GM12878 (cell line): ENCODE measurements around the gene CA10. TPM values are rescaled to one million over a fixed set of nuclear protein-coding genes. Genes with fewer than 3 reads are reported as not detected.

Experiments
- ATAC-seq: fragments of 200-7000 bp; cut with Tn5 transposase; 3 replicates; pipeline ENCODE4 v1.9.1; 2020; ENCODE audit warnings: mild to moderate bottlenecking, moderate library complexity
- BruUV-seq: library from RNA; stranded (reverse); fragments of 400-500 nt; replicated peaks from 2 replicates; lab custom pipeline; 2021; lab: Mats Ljungman, UMichigan
- CTCF ChIA-PET: fragments of 300-600 bp; sonication (Branson Sonifier 250); formaldehyde crosslinking; extraction: SDS; loops from one replicate; lab custom pipeline; 2021; ENCODE audit warnings: inconsistent platforms; lab: Yijun Ruan, JAX
- POLR2A ChIA-PET: fragments of 350-600 bp; formaldehyde crosslinking; extraction: SDS; loops from one replicate; lab custom pipeline; 2021; ENCODE audit warnings: inconsistent platforms; lab: Charles Lee
- RAD21 ChIA-PET: fragments of 300-600 bp; sonication (Branson Sonifier 250); formaldehyde crosslinking; loops from one replicate; lab custom pipeline; 2023; ENCODE audit warnings: antibody characterized with exemption; ENCODE audit not compliant: unreplicated experiment; lab: Charles Lee
- SMC1A ChIA-PET: fragments of 300-600 bp; sonication (Branson Sonifier 250); formaldehyde crosslinking; loops from one replicate; lab custom pipeline; 2023; ENCODE audit not compliant: unreplicated experiment, uncharacterized antibody; lab: Charles Lee
- DNase-seq: peaks from one replicate; pipeline ENCODE4 v3.0.0-alpha.2; 2011; ENCODE audit warnings: low read depth, low spot score
- FAIRE-seq: peaks from 3 replicates; lab custom pipeline; 2011; peaks lifted over from hg19 to GRCh38; lab: Jason Lieb, UNC
- H2AFZ ChIP-seq: 2 replicates; pipeline ENCODE4 v1.6.0; 2011; ENCODE audit warnings: low read depth, low read length, control low read depth; ENCODE audit not compliant: control insufficient read depth
- H3K27ac ChIP-seq: 2 replicates; pipeline ENCODE4 v1.5.1; 2011; ENCODE audit warnings: control low read depth; ENCODE audit not compliant: control insufficient read depth, insufficient read depth
- H3K27me3 ChIP-seq, 2 experiments: replicated peaks in 1 of 2; 2 replicates each; pipeline versions ENCODE4 v1.6.0 to v1.6.1; 2011; ENCODE audit warnings: low read length in 1 of 2; ENCODE audit not compliant: control insufficient read depth in 2 of 2, insufficient read depth in 2 of 2
- H3K36me3 ChIP-seq, 2 experiments: 2 replicates each; pipeline ENCODE4 v1.5.1; 2011; ENCODE audit warnings: low read length in 1 of 2; ENCODE audit not compliant: control insufficient read depth in 2 of 2, insufficient read depth in 2 of 2
- H3K4me1 ChIP-seq: 2 replicates; pipeline ENCODE4 v1.6.1; 2011; ENCODE audit warnings: mild to moderate bottlenecking, low read length, moderate library complexity, mixed read lengths; ENCODE audit not compliant: control insufficient read depth, insufficient read depth
- H3K4me2 ChIP-seq: 2 replicates; pipeline ENCODE4 v1.6.0; 2011; ENCODE audit warnings: control low read depth; ENCODE audit not compliant: control insufficient read depth, insufficient read depth
- H3K4me3 ChIP-seq: fragments of 200-600 bp; sonication (generic); 2 replicates; pipeline ENCODE4 v1.5.1; 2016
- H3K79me2 ChIP-seq: 2 replicates; pipeline ENCODE4 v1.6.0; 2011; ENCODE audit warnings: low read length; ENCODE audit not compliant: control insufficient read depth, insufficient read depth
- H3K9ac ChIP-seq: 2 replicates; pipeline ENCODE4 v1.8.0; 2011; ENCODE audit warnings: low read length, control low read depth, mixed read lengths; ENCODE audit not compliant: control insufficient read depth, insufficient read depth
- H3K9me3 ChIP-seq: replicated peaks from 3 replicates; pipeline ENCODE4 v1.5.1; 2011; ENCODE audit warnings: mild to moderate bottlenecking, low read length; ENCODE audit not compliant: control insufficient read depth, insufficient read depth
- H4K20me1 ChIP-seq: 2 replicates; pipeline ENCODE4 v1.6.0; 2011; ENCODE audit not compliant: control insufficient read depth, insufficient read depth
- BCL11A ChIP-seq: IDR thresholded peaks from 2 replicates; pipeline ENCODE4 v1.6.1; 2011; ENCODE audit warnings: low read depth, low read length
- EZH2 ChIP-seq: IDR thresholded peaks from 2 replicates; pipeline ENCODE4 v1.6.1; 2012; ENCODE audit warnings: low read depth, mild to moderate bottlenecking, control low read depth, inconsistent platforms, low read length, borderline replicate concordance; ENCODE audit not compliant: control insufficient read depth
- NFYB ChIP-seq: IDR thresholded peaks from 2 replicates; pipeline ENCODE4 v1.6.1; 2011; ENCODE audit warnings: low read depth, mild to moderate bottlenecking, low read length, improper control_type of control experiment, moderate library complexity; ENCODE audit not compliant: insufficient read depth
- SMC3 ChIP-seq: IDR thresholded peaks from 2 replicates; pipeline ENCODE4 v1.6.1; 2011; ENCODE audit warnings: low read length, improper control_type of control experiment, borderline replicate concordance
- SREBF2 ChIP-seq: IDR thresholded peaks from 2 replicates; pipeline ENCODE4 v1.6.1; 2012; ENCODE audit warnings: mild to moderate bottlenecking, low read length
- TCF7 ChIP-seq: IDR thresholded peaks from 2 replicates; pipeline ENCODE4 v1.6.1; 2014; ENCODE audit warnings: antibody characterized with exemption, borderline replicate concordance
- ZBED1 ChIP-seq: IDR thresholded peaks from 2 replicates; pipeline ENCODE4 v1.6.1; 2016; ENCODE audit warnings: borderline replicate concordance
- WGBS: methylation state at CpG from one replicate; pipeline ENCODE4 v1.1.6; 2016; ENCODE audit warnings: low lambda C conversion rate; ENCODE audit not compliant: insufficient replicate concordance, insufficient coverage; ENCODE audit errors: missing lambda C conversion rate; 5-methylcytosine and 5-hydroxymethylcytosine counted together
- in situ Hi-C: fragments of 300-500 bp; cut with MboI; formaldehyde crosslinking; loops from 9 replicates; pipeline ENCODE4 v1.14.3; 2018; ENCODE audit warnings: mixed read lengths
- intact Hi-C: fragments of 100-400 bp; cut with micrococcal nuclease; formaldehyde crosslinking; loops from one replicate; pipeline ENCODE4 v1.14.2; 2022; ENCODE audit not compliant: unreplicated experiment
- polyA plus RNA-seq, 11 experiments: library from polyadenylated mRNA; depleted of rRNA in 4 of 11; unstranded in 6 of 11; stranded (reverse) in 5 of 11; fragments of >200 nt; fragmentation: Nextera tagmentation in 4 of 11; fragmentation: Illumina TruSeq in 1 of 11; extraction: Ambion mirVana in 4 of 11; extraction: Trizol in 1 of 11; gene quantifications; 1 replicate in 1 of 11; 2 replicates in 10 of 11; pipeline versions ENCODE4 v1.2.1 to v1.2.3, GENCODE V29; 2011 to 2016; ENCODE audit warnings: inconsistent platforms in 2 of 11, missing spikeins in 2 of 11, low read depth in 1 of 11
- total RNA-seq, 4 experiments: library from RNA; depleted of rRNA in 3 of 4; stranded (reverse); fragments of >200 nt in 3 of 4; fragmentation: Illumina TruSeq in 1 of 4; extraction: Trizol in 1 of 4; gene quantifications; 2 replicates each; pipeline versions ENCODE4 v1.2.1 to v1.2.3, GENCODE V29; 2013 to 2021
- TF ChIP-seq, protein P1 (sequence below): IDR thresholded peaks from 2 replicates; pipeline ENCODE4 v1.6.1; 2011; ENCODE audit warnings: low read depth, mild to moderate bottlenecking, low read length, moderate library complexity, borderline replicate concordance; ENCODE audit errors: extremely low read depth
- TF ChIP-seq, protein P2 (sequence below): fragments of 450-650 bp; formaldehyde crosslinking; IDR thresholded peaks from 2 replicates; pipeline ENCODE4 v1.4.0; 2020; ENCODE audit warnings: mild to moderate bottlenecking, moderate library complexity

CA10 gene
- total and polyA plus RNA-seq, 10 of the 15 experiments (the other 5 are each of a cell fraction or from before 2014, with no cell fraction given) = not detected

DNA sequence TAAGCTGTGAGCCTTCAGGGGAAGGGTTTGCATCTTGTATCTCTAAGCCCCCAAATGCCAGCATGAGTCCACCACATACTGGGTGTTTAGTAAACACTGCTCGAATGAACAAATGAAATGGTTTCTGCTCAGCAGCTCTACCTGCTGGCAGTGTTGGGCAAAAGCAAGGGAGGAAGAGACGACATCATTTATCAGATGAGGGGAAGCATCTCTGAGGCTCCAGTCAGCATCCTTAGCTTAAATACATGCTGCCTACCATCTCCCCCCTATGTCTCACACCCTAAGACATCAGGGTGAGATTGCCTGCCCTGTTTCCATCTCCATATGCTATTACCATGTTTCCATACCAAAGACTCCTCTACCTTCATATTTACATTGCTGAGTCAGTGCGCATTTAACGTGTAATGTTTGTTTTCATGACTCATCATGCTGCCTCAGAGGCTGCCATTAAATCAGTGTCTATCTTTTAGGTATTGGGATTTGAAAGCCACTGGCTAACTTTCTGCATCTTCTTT lies 518.3 kb downstream of the CA10 start (continued):
- no peak for TF ChIP-seq BCL11A

DNA sequence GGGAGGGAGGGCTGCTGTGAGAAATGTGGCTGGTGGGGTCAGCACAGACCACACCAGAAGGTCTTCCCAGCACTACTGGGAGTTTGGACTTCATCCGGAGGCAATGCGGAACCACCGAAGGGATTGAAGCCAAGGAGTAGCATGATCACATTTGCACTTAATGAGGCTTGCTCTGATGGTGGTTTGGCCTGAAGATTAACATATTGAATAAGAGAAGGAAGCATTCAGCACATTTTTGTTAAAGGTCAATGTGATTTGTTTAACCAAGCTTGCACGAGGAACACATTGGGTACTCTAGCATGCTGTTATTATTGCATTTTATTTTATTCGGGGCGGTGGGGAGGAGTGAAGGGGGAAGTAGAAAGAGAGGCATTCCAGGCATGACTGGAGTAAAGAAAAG lies 519.5 kb downstream of the CA10 start:
- CTCF ChIA-PET = no interaction called here
- ATAC-seq (no peak), DNase-seq (no peak), FAIRE-seq (no peak)
- TF ChIP-seq, protein P1, sequence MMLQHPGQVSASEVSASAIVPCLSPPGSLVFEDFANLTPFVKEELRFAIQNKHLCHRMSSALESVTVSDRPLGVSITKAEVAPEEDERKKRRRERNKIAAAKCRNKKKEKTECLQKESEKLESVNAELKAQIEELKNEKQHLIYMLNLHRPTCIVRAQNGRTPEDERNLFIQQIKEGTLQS = no peak
- TF ChIP-seq SMC3 (no peak), SREBF2 (no peak), ZBED1 (no peak), TCF7 (no peak), NFYB (no peak), EZH2 (no peak)
- TF ChIP-seq, protein P2, sequence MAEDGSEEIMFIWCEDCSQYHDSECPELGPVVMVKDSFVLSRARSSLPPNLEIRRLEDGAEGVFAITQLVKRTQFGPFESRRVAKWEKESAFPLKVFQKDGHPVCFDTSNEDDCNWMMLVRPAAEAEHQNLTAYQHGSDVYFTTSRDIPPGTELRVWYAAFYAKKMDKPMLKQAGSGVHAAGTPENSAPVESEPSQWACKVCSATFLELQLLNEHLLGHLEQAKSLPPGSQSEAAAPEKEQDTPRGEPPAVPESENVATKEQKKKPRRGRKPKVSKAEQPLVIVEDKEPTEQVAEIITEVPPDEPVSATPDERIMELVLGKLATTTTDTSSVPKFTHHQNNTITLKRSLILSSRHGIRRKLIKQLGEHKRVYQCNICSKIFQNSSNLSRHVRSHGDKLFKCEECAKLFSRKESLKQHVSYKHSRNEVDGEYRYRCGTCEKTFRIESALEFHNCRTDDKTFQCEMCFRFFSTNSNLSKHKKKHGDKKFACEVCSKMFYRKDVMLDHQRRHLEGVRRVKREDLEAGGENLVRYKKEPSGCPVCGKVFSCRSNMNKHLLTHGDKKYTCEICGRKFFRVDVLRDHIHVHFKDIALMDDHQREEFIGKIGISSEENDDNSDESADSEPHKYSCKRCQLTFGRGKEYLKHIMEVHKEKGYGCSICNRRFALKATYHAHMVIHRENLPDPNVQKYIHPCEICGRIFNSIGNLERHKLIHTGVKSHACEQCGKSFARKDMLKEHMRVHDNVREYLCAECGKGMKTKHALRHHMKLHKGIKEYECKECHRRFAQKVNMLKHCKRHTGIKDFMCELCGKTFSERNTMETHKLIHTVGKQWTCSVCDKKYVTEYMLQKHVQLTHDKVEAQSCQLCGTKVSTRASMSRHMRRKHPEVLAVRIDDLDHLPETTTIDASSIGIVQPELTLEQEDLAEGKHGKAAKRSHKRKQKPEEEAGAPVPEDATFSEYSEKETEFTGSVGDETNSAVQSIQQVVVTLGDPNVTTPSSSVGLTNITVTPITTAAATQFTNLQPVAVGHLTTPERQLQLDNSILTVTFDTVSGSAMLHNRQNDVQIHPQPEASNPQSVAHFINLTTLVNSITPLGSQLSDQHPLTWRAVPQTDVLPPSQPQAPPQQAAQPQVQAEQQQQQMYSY (CRISPR knock-in tag) = no peak
- no TSS peak for BruUV-seq
- WGBS = 64% methylated on average over 6 of the region's 6 CpGs
- no peak overlapping the region for H3K4me3 ChIP-seq
- H3K79me2 ChIP-seq = no peaks in the 10 kb centered on the region
- H3K9me3 ChIP-seq = no peaks in the 10 kb centered on the region
- RAD21 ChIA-PET = no interaction called here
- H3K36me3 ChIP-seq = no peaks in the 10 kb centered on the region
- H2AFZ ChIP-seq = no peak overlapping the region
- POLR2A ChIA-PET = no interaction called here
- no peak overlapping the region for H3K9ac ChIP-seq
- in situ Hi-C loops (no loop called here), intact Hi-C loops (no loop called here)
- SMC1A ChIA-PET = no interaction called here
- no peak overlapping the region for H3K27ac ChIP-seq
- H3K27me3 ChIP-seq = no peaks in the 10 kb centered on the region
- no peaks in the 10 kb centered on the region for H4K20me1 ChIP-seq
- no peak overlapping the region for H3K4me2 ChIP-seq
- no peaks in the 10 kb centered on the region for H3K4me1 ChIP-seq
